ENCODE measurements around the gene KIF13A.
"Not testable (repeated sequence)": the region's sequence is repeated elsewhere in the genome, so short reads cannot be mapped to it uniquely, and the experiment has no call there.

Gene KIF13A

DNA sequence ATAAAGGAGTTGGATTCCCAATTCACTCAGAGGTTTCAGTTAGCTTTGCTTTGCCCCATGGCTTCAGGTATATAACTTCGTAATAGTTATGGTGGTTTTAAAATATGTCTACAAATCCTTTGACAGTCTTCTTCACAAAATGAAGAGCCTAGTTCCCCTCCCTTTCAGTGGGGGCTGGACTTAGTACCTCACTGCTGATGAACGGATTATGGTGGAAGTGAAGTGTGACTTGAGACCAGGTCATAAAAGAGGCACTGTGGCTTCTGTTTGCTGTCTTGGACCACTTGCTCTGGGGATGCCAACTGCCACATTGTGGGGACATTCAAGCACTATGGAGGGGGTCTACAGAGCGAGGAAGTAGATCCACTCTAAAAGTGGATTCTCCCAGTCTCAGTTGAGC lies 233.2 kb downstream of the KIF13A start:
- no peak for DNase-seq

DNA sequence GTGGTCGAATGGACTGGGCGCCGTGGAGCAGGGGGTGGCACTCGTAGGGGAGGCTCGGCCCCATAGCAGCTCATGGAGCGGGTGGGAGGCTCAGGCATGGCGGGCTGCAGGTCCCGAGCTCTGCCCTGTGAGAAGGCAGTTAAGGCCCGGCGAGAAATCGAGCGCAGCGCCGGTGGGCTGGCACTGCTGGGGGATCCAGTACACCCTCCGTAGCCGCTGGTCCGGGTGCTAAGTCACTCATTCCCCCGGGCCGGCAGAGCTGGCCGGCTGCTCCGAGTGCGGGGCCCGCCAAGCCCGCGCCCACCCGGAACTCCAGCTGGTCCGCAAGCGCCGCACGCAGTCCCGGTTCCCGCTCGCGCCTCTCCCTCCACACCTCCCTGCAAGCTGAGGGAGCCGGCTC lies 242.1 kb downstream of the KIF13A start:
- DNase-seq = not testable (repeated sequence)

DNA sequence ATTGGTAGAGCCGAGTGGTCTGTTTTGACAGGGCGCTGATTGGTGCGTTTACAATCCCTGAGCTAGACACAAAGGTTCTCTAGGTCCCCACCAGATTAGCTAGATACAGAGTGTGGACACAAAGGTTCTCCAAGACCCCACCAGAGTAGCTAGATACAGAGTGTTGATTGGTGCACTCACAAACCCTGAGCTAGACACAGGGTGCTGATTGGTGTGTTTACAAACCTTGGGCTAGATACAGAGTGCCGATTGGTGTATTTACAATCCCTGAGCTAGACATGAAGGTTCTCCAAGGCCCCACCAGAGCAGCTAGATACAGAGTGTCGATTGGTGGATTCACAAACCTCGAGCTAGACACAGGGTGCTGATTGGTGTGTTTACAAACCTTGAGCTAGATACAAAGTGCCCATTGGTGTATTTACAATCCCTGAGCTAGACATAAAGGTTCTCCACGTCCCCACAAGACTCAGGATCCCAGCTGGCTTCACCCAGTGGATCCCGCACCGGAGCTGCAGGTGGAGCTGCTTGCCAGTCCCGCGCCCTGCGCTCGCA lies 242.6 kb downstream of the KIF13A start:
- DNase-seq = not testable (repeated sequence)

DNA sequence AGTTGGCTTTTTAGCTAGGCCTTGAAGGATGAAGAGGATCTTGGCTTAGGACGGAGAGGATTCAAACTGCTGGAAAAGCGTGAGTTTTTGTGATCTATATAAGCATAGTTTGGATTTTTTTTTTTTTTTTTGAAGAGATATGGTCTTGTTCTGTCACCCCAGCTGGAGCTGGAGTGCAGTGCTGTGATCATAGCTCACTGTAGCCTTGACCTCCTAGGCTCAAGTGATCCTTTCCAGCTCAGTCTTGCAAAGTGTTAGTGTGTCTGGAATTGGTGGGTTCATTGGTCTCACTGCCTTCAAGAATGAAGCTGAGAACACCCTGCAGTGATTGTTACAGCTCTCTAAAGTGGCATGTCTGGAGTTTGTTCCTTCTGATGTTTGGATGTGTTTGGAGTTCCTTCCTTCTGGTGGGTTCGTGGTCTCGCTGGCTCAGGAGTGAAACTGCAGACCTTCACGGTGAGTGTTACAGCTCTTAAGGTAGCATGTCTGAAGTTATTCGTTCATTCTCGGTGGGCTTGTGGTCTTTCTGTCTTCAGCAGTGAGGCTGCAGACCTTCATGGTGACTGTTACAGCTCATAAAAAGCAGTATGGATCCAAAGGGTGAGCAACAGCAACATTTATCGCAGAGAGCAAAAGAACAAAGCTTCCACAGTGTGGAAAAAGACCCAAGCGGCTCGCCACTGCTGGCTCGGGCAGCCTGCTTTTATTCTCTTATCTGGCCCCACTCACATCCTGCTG lies 243.2 kb downstream of the KIF13A start:
- DNase-seq = no peak

DNA sequence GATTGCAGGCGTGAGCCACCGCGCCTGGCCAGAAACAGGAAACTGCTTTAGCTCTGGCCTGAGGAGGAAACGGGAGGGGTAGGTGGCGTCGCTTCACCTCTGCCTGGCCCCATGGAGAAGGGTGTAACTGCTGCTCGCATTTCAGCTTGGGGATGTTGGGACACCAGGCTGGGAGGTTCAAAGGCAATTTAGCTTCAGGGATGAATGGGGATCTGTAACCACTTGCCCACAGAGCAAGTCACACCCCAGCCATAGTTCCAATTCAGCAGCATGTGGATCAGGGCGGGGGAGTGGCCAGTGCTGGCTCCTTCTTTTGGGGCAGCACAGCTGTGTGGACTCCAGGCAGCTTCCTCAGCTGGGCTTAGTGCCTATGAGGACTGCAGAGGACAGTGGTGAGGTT lies 245.9 kb downstream of the KIF13A start:
- DNase-seq = no peak

- no peak for DNase-seq
These were observed 246.7 kb downstream of the KIF13A start for GRCh38 chr6:17740559-17741220.

- no peak for DNase-seq
These were observed 249.7 kb downstream of the KIF13A start for GRCh38 chr6:17737704-17738252.

DNA sequence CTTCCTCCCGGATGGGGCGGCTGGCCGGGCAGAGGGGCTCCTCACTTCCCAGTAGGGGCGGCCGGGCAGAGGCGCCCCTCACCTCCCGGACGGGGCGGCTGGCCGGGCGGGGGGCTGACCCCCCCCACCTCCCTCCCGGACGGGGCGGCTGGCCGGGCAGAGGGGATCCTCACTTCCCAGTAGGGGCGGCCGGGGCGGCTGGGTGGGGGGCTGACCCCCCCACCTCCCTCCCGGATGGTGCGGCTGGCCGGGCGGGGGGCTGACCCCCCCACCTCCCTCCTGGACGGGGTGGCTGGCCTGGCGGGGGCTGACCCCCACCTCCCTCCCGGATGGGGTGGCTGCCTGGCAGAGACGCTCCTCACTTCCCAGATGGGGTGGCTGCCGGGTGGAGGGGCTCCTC lies 252.1 kb downstream of the KIF13A start:
- not testable (repeated sequence) for DNase-seq

- DNase-seq = no peak
These were observed 257.2 kb downstream of the KIF13A start for GRCh38 chr6:17730078-17730704.

- no peak for DNase-seq
These were observed 258.0 kb downstream of the KIF13A start for GRCh38 chr6:17729223-17730077.

- DNase-seq = no peak
These were observed 258.7 kb downstream of the KIF13A start for GRCh38 chr6:17728551-17729222.

- DNase-seq = no peak
These were observed 262.4 kb downstream of the KIF13A start for GRCh38 chr6:17725083-17725482.

GRCh38 chr6:17724341-17724740 lies 263.1 kb downstream of the KIF13A start:
- DNase-seq = no peak

GRCh38 chr6:17721671-17722070 lies 265.8 kb downstream of the KIF13A start:
- DNase-seq = no peak

DNA sequence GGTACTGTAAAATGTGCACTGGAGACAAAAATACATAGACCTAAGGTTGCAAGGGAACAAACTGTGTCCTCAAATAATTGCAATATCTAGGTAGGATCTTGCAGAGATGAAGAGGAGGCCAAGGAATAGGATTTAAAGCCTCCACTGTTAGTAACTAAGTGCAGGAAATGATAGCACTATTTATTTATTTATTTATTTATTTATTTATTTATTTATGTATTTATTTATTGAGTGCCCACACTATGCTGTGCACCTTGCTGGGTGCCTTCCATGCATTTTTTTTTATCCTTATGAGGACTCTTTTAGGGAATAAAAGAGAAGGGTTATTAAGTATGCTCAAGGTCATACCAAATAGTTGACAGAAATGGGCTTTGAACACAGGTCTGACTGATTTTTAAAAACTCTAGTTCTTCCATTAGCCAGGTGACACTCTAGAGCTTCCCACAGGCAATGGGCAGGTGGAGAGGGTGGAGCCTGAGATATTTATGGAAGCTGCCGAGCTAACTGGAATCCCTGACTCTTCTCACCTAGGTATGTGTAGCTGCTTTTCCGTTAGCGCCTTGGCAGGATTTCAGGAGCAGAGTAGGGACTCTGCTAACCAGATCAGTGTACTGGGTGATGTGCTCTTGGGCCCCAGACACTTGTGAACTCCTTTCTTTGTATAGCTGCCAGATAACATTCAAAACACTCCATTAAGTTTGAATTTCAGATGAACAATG lies 268.0 kb downstream of the KIF13A start:
- no peak for DNase-seq

GRCh38 chr6:17716221-17716620 lies 271.2 kb downstream of the KIF13A start:
- DNase-seq = no peak

DNA sequence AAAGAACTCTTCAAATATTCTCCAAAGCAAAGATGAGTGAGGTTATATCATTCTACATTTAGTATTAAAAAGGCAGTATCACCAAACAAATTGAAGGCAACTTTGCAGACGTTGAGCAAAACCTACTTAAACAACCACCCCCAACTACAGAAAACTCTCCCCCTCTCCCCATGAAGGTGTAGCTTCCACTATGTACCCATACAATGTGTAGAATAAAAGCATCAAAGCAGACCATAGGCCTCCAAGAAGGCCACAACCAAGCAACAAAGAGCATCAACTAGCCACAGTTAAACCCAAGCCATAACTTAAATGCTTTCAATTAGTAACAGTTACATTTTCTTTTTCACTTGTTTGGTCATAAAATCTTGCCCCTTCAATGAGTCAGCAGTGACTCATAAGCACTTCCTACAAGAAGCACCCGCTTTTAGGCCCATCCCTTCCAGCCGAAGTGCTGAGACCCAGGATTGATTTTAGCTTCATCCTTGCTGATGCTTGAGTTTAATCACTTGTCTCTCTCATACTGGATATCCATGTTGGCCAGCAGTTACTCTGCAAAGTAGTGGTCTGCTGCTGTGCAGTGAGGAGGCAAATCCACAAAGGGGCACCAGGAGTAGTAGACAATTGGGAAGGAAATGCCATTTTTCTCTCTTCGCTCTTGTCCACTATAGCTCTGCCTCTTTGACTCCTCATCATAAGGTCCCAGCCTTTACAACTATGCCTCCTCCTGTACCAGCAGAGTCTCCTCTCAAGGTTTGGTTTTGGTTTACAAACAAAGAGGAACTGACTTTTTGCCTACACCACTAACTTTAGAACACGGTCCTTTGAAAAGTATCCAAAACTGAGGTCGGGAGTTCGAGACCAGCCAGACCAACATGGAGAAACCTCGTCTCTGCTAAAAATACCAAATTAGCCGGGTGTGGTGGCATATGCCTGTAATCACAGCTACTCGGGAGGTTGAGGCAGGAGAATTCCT lies 272.3 kb downstream of the KIF13A start:
- DNase-seq = no peak

GRCh38 chr6:17714177-17714576 lies 273.3 kb downstream of the KIF13A start:
- no peak for DNase-seq

GRCh38 chr6:17712576-17712975 lies 274.9 kb downstream of the KIF13A start:
- no peak for DNase-seq

DNA sequence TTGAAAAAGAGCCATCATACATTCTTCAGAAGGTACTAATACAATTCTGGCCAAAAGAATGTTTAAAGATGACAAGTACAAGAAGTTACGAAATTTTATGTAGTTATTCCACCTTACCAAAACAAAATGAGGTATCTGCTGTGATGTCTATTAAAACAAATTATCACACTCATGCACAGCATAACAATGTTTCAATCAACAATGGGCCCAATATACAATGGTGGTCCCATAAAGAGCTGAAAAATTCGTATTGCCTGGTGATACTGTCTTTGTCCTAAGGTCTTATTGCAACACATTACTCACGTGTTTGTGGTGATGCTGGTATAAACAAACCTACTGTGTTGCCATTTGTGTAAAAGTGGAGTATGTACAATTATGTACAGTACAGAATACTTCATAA lies 277.1 kb downstream of the KIF13A start:
- DNase-seq = no peak

Measured in activated effector memory CD4-positive, alpha-beta T cell treated with Interleukin-2 at 50 U/mL for 16 hours (primary cell).